NT2/D1 (cell line): ENCODE measurements around the gene ASIC2.

Source experiments
- SUZ12 ChIP-seq: IDR thresholded peaks from 2 replicates; pipeline ENCODE4 v1.6.1; 2011; ENCODE audit not compliant: insufficient read length, insufficient read depth; ENCODE audit errors: extremely low read depth
- YY1 ChIP-seq: IDR thresholded peaks from 2 replicates; pipeline ENCODE4 v1.6.1; 2011; ENCODE audit not compliant: insufficient read length, insufficient read depth
- ZNF274 ChIP-seq: IDR thresholded peaks from 2 replicates; pipeline ENCODE4 v1.6.1; 2011; ENCODE audit warnings: mild to moderate bottlenecking, low read depth, low read length

DNA sequence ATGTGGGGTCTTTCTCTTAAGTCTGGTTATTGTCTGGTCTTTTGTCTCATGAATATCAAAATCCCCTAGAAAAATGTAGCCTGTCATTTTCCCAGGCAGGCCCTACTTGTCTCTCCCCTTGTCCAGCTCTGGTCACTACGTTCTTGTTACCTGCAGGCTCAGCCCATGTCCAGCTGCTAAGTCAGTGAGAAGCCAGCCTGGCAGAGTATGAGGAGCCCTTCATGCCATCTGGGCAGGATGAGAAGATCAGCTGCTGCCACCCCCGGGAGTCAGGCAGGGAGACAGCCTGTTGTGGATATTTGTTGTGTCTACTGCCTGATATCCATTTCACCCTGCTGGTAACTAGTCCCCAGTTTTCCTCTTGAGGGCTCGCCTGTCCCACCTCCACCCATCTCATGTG, 88.9 kb downstream of the ASIC2 start:
- TF ChIP-seq SUZ12 (no peak), YY1 (no peak), ZNF274 (no peak)
